Fibroblast of skin of left biceps (primary cell): Measurements from ENCODE around the gene PDE1C.
A peak's percentile ranks its signal among the peaks of the same experiment; 100 is the strongest.
"Not testable (repeated sequence)": the region's sequence is repeated elsewhere in the genome, so short reads cannot be mapped to it uniquely, and the experiment has no call there.

Experiments
- DNase-seq, 2 experiments: peaks; one replicate each; pipeline ENCODE4 v3.0.0-alpha.2; 2013; ENCODE audit warnings: low read depth in 2 of 2

The PDE1C gene

DNA sequence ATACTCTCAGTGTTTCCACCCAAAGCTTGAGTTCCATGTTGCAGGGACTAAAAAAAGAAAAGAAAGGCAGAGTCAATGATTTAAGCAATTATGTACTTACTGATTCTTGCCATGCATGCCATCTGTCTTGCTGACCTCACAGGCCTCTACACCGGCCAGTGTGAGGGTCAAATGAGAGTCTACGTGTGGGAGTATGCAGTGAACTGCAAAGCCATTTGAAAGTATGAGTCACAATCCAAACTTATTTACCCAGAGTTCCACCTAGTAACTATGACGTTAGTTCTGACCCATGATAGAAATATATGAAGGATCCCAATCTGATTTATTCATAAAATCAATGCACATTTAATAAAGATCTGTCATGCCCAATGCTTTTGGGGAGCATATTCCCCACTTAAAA lies 26.5 kb downstream of the PDE1C start:
- DNase-seq: no peak

DNA sequence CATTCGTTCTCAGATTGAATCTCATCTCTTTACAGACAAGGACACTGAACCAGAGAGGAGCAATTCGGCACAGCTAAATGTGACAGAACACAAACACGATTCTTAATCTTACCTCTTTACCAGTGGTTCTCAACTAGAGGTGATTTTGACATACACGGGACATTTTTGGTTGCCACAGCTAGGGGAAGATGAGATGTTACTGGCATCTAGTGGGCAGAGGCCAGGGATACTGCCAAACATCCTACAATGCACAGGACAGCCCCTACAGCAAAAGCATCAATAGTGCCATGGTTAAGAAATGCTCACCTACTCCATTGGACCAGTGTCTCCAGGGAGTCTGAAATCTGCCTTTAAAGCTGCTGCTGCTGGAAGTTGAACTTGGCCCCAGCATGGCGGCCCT lies 27.3 kb downstream of the PDE1C start:
- no peak for DNase-seq

- DNase-seq: no peak
These were observed 31.0 kb downstream of the PDE1C start for GRCh38 chr7:32039000-32039756.

DNA sequence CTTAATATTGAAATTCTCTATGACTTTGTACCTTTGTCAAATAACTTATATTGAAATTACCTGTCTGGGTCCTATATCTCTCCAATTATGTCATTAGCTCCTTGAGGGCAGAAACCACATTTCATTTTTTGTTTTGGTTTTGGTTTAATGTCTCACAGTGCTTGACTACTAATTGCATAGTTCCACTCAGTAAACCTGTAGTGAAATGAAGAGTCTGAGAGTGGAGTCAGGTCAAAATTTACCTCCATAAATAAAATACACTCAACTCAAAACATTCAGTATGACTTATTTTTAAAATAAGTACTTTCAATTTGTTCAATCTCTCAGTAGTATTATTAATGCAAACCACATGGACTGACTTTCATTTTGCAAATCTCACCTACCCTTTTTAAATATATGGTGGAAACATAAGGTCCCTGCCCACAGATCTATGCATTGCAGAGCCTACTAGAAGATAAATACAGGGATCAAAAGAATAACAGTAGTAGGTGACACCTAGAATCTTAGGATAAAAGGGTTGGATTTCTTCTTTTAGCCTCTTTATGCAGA lies 32.5 kb downstream of the PDE1C start:
- no peak for DNase-seq

- no peak for DNase-seq
These were observed 33.6 kb downstream of the PDE1C start for GRCh38 chr7:32036557-32036956.

DNA sequence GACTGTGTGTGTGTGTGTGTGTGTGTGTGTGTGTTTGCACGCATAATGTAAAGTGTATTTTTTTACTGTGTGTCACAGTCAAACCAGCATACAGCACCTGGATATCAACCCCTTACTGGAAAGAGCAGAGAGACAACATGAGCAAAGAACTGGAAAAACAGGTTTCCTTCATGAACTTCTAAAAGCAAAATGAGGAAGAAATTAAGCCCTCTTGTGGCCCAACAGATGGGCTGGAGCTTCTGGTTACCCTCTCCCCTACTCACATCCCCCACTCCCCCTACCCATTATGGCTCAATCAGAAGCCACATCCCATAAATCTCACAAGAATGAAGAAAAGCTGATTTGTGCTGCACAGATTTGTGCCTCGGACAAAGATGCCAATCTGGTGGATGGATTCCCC lies 36.2 kb downstream of the PDE1C start:
- no peak for DNase-seq

DNA sequence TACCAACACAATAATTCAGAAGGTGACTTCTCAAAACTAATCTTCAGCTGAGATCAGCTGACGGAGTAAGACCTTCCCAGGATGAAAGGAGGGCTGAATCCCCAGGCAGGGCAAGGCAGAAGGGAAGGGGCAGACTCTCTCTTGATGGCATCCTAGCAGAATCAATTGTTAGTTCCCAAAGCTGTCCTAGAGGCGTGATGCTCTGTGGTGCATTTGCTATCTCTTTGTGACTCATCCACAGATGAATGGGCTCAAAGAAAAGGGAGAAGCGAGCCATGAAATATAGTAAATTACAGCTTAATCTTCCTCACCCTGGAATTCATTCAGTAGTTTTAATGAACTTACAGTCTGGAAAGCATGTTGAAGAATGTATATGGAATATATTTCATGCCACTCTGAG lies 37.2 kb downstream of the PDE1C start:
- DNase-seq: no peak

- no peak for DNase-seq
These were observed 38.0 kb downstream of the PDE1C start for GRCh38 chr7:32032211-32032610.

DNA sequence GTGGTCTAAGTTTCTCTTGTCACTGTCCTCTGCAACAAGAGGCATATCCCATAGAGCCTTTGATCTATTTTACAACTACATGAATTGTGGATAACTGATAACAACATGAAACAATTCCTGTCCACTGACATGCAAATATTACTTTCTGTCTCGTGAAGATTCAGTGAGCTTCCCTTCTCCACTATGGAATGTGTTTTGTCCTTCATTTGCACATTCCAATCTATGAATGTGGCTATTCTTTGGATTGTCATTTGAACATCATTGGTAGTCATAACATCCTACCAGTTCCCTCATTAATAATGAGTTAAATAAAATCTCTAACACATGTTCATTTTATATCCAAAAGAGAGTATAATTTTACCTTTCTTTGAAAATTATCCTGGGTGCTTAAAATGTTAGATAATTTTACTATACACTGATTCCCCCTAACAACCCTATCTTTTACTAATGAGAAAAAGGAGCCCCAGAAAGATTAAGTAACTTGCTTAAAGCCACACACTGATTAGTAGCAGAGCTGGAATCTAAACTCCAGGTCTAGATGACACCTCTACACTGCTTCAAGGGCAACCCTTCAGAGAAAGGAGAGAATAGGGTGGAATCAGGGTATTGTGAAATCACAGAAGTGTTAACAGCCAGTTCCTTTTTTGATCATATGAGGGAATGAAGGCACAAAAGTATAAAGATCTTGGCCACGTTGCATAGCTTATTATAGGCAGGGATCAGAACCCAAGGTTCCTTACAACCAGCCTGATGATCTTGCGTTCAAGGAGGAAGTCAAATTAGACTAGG lies 39.1 kb downstream of the PDE1C start:
- DNase-seq: no peak

- no peak for DNase-seq
These were observed 44.2 kb downstream of the PDE1C start for GRCh38 chr7:32026083-32026425.

GRCh38 chr7:32025381-32026082 lies 44.7 kb downstream of the PDE1C start:
- DNase-seq: no peak

DNA sequence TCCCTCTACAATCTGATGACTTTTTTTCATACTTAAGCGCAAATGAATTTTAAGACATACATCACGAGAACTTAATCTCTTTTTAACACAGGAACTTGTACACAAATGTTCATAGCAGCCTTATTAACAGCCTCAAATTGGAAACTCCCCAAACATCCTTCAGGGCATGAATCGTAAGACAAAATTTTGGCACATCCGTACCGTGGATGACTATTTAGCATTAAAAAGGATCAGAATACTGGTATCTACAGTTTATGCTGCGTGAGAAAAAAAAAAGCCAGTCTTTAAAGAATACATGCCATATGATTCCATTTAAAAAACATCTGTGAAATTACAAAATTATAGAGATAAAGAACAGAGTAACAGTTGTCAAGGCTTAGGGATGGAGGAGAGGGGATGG lies 46.8 kb downstream of the PDE1C start:
- peak; percentile 30 to 33 for DNase-seq

DNA sequence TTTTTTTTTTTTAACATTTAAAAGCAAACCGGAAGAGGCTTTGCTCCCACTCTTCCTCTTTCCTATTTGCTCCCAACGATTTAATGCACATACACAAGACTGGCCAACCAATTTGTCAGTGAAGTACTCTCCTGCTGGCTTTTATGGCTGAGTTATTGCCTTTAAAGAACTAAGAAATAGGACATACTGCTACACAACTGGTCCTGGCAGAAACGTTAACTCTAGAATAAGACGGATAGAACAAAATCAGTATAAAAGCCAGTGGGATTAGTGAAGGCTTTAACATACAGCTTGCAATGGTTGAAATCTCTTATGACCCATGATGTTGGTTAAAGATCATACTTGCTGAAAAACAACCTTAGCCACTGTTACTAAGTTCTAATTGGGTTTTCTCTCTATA lies 47.2 kb downstream of the PDE1C start:
- no peak for DNase-seq

GRCh38 chr7:32020551-32021159 lies 49.6 kb downstream of the PDE1C start:
- DNase-seq: no peak

DNA sequence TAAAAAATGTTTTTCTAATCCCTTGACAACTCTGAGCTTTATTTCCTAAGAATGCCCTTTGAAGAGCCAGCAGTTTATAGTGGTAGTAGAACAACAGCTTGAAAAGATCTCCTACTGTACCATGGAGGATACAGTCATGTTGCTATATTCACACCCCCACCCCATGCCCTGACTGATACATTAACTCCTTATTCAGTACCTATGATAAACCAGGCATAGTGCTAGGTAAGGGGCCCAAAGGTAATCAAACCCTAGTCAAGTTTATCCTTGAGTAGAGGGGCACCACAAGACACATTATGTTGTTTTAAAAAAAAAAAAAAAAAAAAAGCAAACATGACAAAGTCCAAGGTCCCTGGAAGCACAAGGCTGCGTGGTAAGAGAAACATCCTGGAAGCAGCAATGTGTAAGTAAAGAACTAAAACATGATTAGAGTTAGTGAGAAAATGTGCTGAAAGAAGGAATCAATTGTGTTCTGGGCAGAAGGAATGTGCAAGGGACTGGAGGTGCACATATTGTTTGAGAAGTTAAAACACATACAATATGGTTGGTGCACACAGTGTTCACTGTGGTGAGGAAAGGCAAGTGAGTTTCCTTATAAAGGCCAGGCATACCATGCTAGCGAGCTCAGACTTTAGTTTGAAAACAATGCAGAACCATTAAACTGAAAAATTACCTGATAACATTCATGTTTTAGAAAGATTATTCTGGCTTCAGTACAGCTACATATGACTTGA lies 51.2 kb downstream of the PDE1C start:
- DNase-seq: no peak

- no peak for DNase-seq
These were observed 55.1 kb downstream of the PDE1C start for GRCh38 chr7:32015133-32015532.

GRCh38 chr7:32013471-32013870 lies 56.7 kb downstream of the PDE1C start:
- DNase-seq: not testable (repeated sequence)

DNA sequence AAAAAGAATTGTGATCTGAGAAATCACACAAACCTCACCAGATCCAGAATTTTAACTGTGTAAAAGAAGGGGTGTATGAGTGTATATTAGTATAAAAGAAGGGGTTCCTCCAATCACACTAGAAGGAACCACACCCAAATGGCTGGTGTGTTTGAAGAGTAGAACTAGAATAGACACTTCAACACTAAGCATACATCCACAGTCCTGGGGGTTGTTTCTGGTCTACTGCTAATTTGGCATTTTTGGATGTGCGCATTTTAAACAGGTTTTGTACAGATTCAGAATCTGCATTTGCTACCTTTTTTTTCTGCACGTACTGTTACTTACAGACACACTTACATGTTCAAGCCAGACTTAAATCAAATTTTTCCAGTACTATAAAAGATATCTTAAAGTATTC lies 64.6 kb downstream of the PDE1C start:
- no peak for DNase-seq

- no peak for DNase-seq
These were observed 68.3 kb downstream of the PDE1C start for GRCh38 chr7:32001948-32002347.

DNA sequence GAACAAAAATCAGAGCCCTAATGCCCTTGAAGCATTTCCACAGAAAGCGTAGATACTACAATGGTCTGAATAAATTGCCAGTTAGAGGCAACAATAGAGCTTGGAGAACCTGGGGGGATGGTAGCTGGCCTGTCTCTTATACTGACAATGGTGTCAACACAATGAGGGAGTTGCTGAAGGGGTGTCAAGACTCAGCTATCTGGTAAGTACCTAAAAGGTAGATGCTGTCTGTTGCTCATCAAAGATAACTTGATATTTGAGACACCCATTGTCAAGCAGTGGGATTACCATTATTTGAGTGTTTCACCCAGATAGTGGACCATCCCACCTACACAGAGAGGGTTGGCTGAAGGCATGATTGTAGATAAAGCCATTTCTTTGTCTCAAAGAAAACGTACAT lies 72.8 kb downstream of the PDE1C start:
- no peak for DNase-seq

GRCh38 chr7:31995134-31995533 lies 75.1 kb downstream of the PDE1C start:
- DNase-seq: no peak
